K562 (cell line): Measurements from ENCODE around the gene AGAP1. TPM values are rescaled to one million over a fixed set of nuclear protein-coding genes. Genes with fewer than 3 reads are reported as not detected.

Experiments used
- ATAC-seq: fragments of 200-7000 bp; cut with Tn5 transposase; 3 replicates; pipeline ENCODE4 v1.9.1; 2020; ENCODE audit warnings: moderate library complexity
- BruUV-seq: library from RNA; stranded (reverse); fragments of 400-500 nt; replicated peaks from 2 replicates; lab custom pipeline; 2021; lab: Mats Ljungman, UMichigan
- CTCF ChIA-PET: fragments of 300-600 bp; formaldehyde crosslinking; extraction: SDS; loops from one replicate; lab custom pipeline; 2021; ENCODE audit warnings: low intra/inter-chr PET ratio; lab: Yijun Ruan, JAX
- POLR2A ChIA-PET: fragments of 300-600, 350-650 bp; sonication (Branson Sonifier 250); formaldehyde crosslinking; extraction: SDS; loops from one replicate; lab custom pipeline; 2021; ENCODE audit warnings: antibody characterized with exemption, inconsistent platforms; lab: Yijun Ruan, JAX
- DNase-seq, 4 experiments: peaks; one replicate each; pipeline versions ENCODE4 v3.0.0 to v3.0.0-alpha.2; 2011 to 2018; ENCODE audit warnings: low spot score in 3 of 4, mixed read lengths in 3 of 4; ENCODE audit errors: extremely low read depth in 1 of 4
- FAIRE-seq: peaks from 2 replicates; lab custom pipeline; 2011; peaks lifted over from hg19 to GRCh38; lab: Jason Lieb, UNC
- H2AFZ ChIP-seq: 2 replicates; pipeline ENCODE4 v1.6.0; 2011; ENCODE audit warnings: low read depth, low read length, control low read depth, inconsistent platforms
- H3K27ac ChIP-seq: fragments of 200-600 bp; 3 replicates; pipeline ENCODE4 v1.8.0; 2011; ENCODE audit warnings: low read depth, mild to moderate bottlenecking, control low read depth, inconsistent platforms, low read length, moderate library complexity, mixed read lengths; ENCODE audit errors: extremely low read depth
- H3K27me3 ChIP-seq, 2 experiments: fragments of 300-600 bp in 1 of 2; 2 replicates in 1 of 2; 3 replicates in 1 of 2; pipeline versions ENCODE4 v1.6.0 to v1.8.0; 2011; ENCODE audit warnings: inconsistent platforms in 2 of 2, low read length in 2 of 2, mild to moderate bottlenecking in 1 of 2, mixed read lengths in 1 of 2, moderate library complexity in 1 of 2; ENCODE audit not compliant: control insufficient read depth in 2 of 2, insufficient read depth in 2 of 2
- H3K36me3 ChIP-seq: fragments of 300-600 bp; 3 replicates; pipeline ENCODE4 v1.8.0; 2011; ENCODE audit warnings: mild to moderate bottlenecking, low read length, inconsistent platforms; ENCODE audit not compliant: control insufficient read depth, insufficient read depth
- H3K4me1 ChIP-seq, 2 experiments: fragments of 200-600 bp in 1 of 2; replicated peaks in 1 of 2; 2 replicates in 1 of 2; 3 replicates in 1 of 2; pipeline versions ENCODE4 v1.5.1 to v1.8.0; 2011; ENCODE audit warnings: inconsistent platforms in 2 of 2, low read length in 2 of 2, mild to moderate bottlenecking in 1 of 2, mixed read lengths in 1 of 2, moderate library complexity in 1 of 2; ENCODE audit not compliant: control insufficient read depth in 2 of 2, insufficient read depth in 2 of 2
- H3K4me2 ChIP-seq: 2 replicates; pipeline ENCODE4 v1.6.1; 2011; ENCODE audit warnings: low read length, control low read depth, inconsistent platforms, mixed read lengths; ENCODE audit not compliant: insufficient read depth
- H3K4me3 ChIP-seq: fragments of 200-600 bp; sonication (generic), shearing (Covaris generic); 2 replicates; pipeline ENCODE4 v1.5.1; 2016; ENCODE audit warnings: control low read depth, inconsistent platforms
- H3K79me2 ChIP-seq: fragments of 200-600 bp; 3 replicates; pipeline ENCODE4 v1.8.0; 2011; ENCODE audit warnings: low read length, inconsistent platforms; ENCODE audit not compliant: control insufficient read depth, insufficient read depth
- H3K9ac ChIP-seq, 2 experiments: 2 replicates each; pipeline versions ENCODE4 v1.6.0 to v1.6.1; 2011; ENCODE audit warnings: low read depth in 2 of 2, low read length in 2 of 2, control low read depth in 1 of 2, inconsistent platforms in 1 of 2, mild to moderate bottlenecking in 1 of 2, mixed read lengths in 1 of 2; ENCODE audit not compliant: insufficient read depth in 1 of 2
- H3K9me1 ChIP-seq: one replicate; pipeline ENCODE4 v1.6.0; 2011; ENCODE audit warnings: inconsistent platforms, mild to moderate bottlenecking, low read length, moderate library complexity; ENCODE audit not compliant: control insufficient read depth, insufficient read depth
- H3K9me3 ChIP-seq: replicated peaks from 2 replicates; pipeline ENCODE4 v1.5.1; 2011; ENCODE audit warnings: low read depth, low read length, inconsistent platforms; ENCODE audit not compliant: control insufficient read depth, insufficient read depth
- H4K20me1 ChIP-seq: replicated peaks from 2 replicates; pipeline ENCODE4 v1.6.1; 2011; ENCODE audit warnings: low read length, inconsistent platforms, mixed read lengths; ENCODE audit not compliant: control insufficient read depth, insufficient read depth
- ARNT ChIP-seq, 2 experiments: fragments of 450-650 bp; IDR thresholded peaks; 2 replicates each; pipeline ENCODE4 v1.6.1; 2016; ENCODE audit warnings: mild to moderate bottlenecking in 1 of 2
- CBX3 ChIP-seq, 2 experiments: IDR thresholded peaks; 1 replicate in 1 of 2; 2 replicates in 1 of 2; pipeline ENCODE4 v1.6.1; 2012; ENCODE audit warnings: inconsistent platforms in 2 of 2, low read length in 2 of 2, borderline replicate concordance in 1 of 2, control low read depth in 1 of 2
- CBX5 ChIP-seq: IDR thresholded peaks from 2 replicates; pipeline ENCODE4 v1.6.1; 2014; ENCODE audit warnings: low read depth, borderline replicate concordance
- DMBX1 ChIP-seq: fragments of 250-450 bp; sonication (Bioruptor Pico); IDR thresholded peaks from 2 replicates; pipeline ENCODE4 v1.8.0; 2022; ENCODE audit warnings: inconsistent platforms, mild to moderate bottlenecking, moderate library complexity, borderline replicate concordance
- FOXJ3 ChIP-seq: sonication (generic); formaldehyde crosslinking; IDR thresholded peaks from 2 replicates; pipeline ENCODE4 v1.4.0; 2020; ENCODE audit warnings: mild to moderate bottlenecking, missing genetic modification reagents
- NONO ChIP-seq, 2 experiments: fragments of 200-400 bp in 1 of 2; fragments of 450-650 bp in 1 of 2; formaldehyde crosslinking in 1 of 2; IDR thresholded peaks; 2 replicates each; pipeline ENCODE4 v1.6.1; 2017; ENCODE audit warnings: low read depth in 2 of 2, mild to moderate bottlenecking in 2 of 2, moderate library complexity in 2 of 2, low read length in 1 of 2
- PCBP2 ChIP-seq: fragments of 200-400 bp; formaldehyde crosslinking; IDR thresholded peaks from 2 replicates; pipeline ENCODE4 v1.6.1; 2018; ENCODE audit warnings: low read length, low read depth, mild to moderate bottlenecking, moderate library complexity; ENCODE audit not compliant: poor library complexity, severe bottlenecking
- RAD21 ChIP-seq, 2 experiments: fragments of 250-450 bp in 1 of 2; fragments of 450-650 bp in 1 of 2; sonication (Bioruptor Pico) in 1 of 2; formaldehyde crosslinking in 1 of 2; IDR thresholded peaks in 1 of 2; conservative IDR thresholded peaks in 1 of 2; 2 replicates each; pipeline versions ENCODE4 v1.4.0 to v1.8.0; 2020 to 2022; ENCODE audit warnings: mild to moderate bottlenecking in 2 of 2, moderate library complexity in 1 of 2
- SMARCB1 ChIP-seq: IDR thresholded peaks from 2 replicates; pipeline ENCODE4 v1.6.1; 2011; ENCODE audit warnings: improper control_type of control experiment, low read depth; ENCODE audit not compliant: insufficient read length
- SRSF7 ChIP-seq: fragments of 200-400 bp; formaldehyde crosslinking; optimal IDR thresholded peaks from 2 replicates; pipeline ENCODE3; 2017; ENCODE audit warnings: mild to moderate bottlenecking, low read depth, low read length
- ZC3H4 ChIP-seq: sonication (generic); formaldehyde crosslinking; IDR thresholded peaks from 2 replicates; pipeline ENCODE4 v1.9.0; 2021; ENCODE audit warnings: missing genetic modification reagents, borderline replicate concordance
- WGBS: fragments of 100-300 bp; shearing (Covaris generic); methylation state at CpG from one replicate; pipeline ENCODE4 v1.1.6; 2016; ENCODE audit warnings: low coverage, mixed read lengths; ENCODE audit not compliant: insufficient coverage; ENCODE audit errors: missing lambda C conversion rate; 5-methylcytosine and 5-hydroxymethylcytosine counted together
- in situ Hi-C: fragments of 300-500 bp; cut with MboI; formaldehyde crosslinking; loops from 4 replicates; pipeline ENCODE4 v1.15.0; 2018; ENCODE audit warnings: inconsistent platforms, mixed read lengths
- intact Hi-C: fragments of 100-400 bp; cut with micrococcal nuclease; formaldehyde crosslinking; loops from 2 replicates; pipeline ENCODE4 v1.14.2; 2022
- polyA plus RNA-seq, 8 experiments: library from polyadenylated mRNA; depleted of rRNA in 4 of 8; stranded (reverse) in 5 of 8; unstranded in 3 of 8; fragments of >200 nt; fragmentation: Nextera tagmentation in 2 of 8; fragmentation: Illumina TruSeq in 1 of 8; extraction: Ambion mirVana in 2 of 8; extraction: Trizol in 1 of 8; gene quantifications; 2 replicates each; pipeline versions ENCODE4 v1.2.1 to v1.2.3, GENCODE V29; 2011 to 2014; ENCODE audit warnings: inconsistent platforms in 1 of 8, missing spikeins in 1 of 8
- total RNA-seq, 7 experiments: library from RNA; depleted of rRNA in 6 of 7; stranded (reverse); fragments of >200 nt in 6 of 7; fragmentation: Illumina TruSeq in 2 of 7; extraction: Trizol in 2 of 7; gene quantifications; 2 replicates each; pipeline versions ENCODE4 v1.2.1 to v1.2.3, GENCODE V29; 2011 to 2021; ENCODE audit warnings: low replicate concordance in 1 of 7
- TF ChIP-seq, protein P1 (sequence below): fragments of 250-450 bp; sonication (Bioruptor Pico); IDR thresholded peaks from 2 replicates; pipeline ENCODE4 v1.4.0; 2020
- TF ChIP-seq, protein P2 (sequence below): sonication (generic); formaldehyde crosslinking; IDR thresholded peaks from 2 replicates; pipeline ENCODE4 v1.8.0; 2022; ENCODE audit warnings: mild to moderate bottlenecking, missing genetic modification reagents
- TF ChIP-seq, protein P3 (sequence below): fragments of 200-800 bp; sonication (Bioruptor generic); IDR thresholded peaks from 2 replicates; pipeline ENCODE4 v1.6.1; 2017; ENCODE audit warnings: missing genetic modification characterization, missing compliant biosample characterization

AGAP1 gene
- total and polyA plus RNA-seq, 9 of the 15 experiments (the other 6 are each of a cell fraction or from before 2014, with no cell fraction given): 1.3 to 24.0 (median 10.6) TPM

DNA sequence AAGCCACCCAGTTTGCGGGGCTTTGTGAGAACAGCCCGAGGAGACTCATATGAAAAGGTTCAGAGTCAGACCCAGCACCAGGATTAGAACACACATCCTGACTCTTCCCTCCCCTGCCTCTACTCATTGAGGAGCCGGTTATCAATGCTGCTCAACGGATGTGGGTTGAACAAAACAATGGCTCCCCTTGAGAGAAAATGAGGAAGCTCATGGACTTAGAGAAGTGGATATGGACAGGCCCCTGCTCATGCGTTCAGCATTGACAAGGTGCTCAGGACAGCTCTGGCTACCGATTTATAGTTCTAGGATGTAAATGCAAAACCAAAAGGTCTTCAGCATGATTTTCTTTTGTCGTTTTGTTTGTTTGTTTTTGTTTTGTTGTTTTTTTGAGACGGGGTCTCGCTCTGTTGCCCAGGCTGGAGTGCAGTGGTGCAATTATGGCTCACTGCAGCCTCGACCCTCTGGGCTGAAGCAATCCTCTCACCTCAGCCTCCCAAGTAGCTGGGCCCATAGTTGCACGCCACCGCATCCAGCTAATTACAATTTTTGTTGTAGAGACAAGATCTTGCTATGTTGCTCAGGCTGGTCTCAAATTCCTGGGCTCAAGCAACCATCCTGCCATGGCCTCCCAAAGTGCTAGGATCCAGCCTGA lies 32.0 kb upstream of the AGAP1 start:
- in situ Hi-C loops: no loop called here
- H3K4me1 ChIP-seq: peaks cover 41 to 49% of the 10 kb centered on the region in 2 experiments
- peak overlapping the region; percentile 98 for H3K27ac ChIP-seq
- 37% methylated on average over 11 of the region's 12 CpGs for WGBS
- no peaks in the 10 kb centered on the region for H3K79me2 ChIP-seq
- intact Hi-C loops: loop anchor here (2.0 kb wide), 1 partner anchor 31 kb away; no protein-coding TSS in a partner anchor
- H3K4me2 ChIP-seq: no peak overlapping the region; the same call in 1 of the 2 replicates
- H3K9ac ChIP-seq: peak overlapping the region in 1 of 2 experiments; percentile 77; a peak in 2 of 4 replicates
- H3K27me3 ChIP-seq: no peaks in the 10 kb centered on the region
- DNase-seq: peak in 1 of 4 experiments; percentile 43
- no peaks in the 10 kb centered on the region for H4K20me1 ChIP-seq
- H3K4me3 ChIP-seq: no peak overlapping the region
- H3K9me3 ChIP-seq: no peaks in the 10 kb centered on the region
- FAIRE-seq: peak; percentile 81
- peak overlapping the region; percentile 86 for H2AFZ ChIP-seq
- no peaks in the 10 kb centered on the region for H3K9me1 ChIP-seq
- ChIA-PET POLR2A (interaction anchor here (0.7 kb wide), 1 partner anchor 1116 kb away, joined by 3 read pairs; no protein-coding TSS in a partner anchor), CTCF (no interaction called here)
- ATAC-seq: no peak; the same call in 2 of the 3 replicates
- no peaks in the 10 kb centered on the region for H3K36me3 ChIP-seq
- no TSS peak for BruUV-seq
- TF ChIP-seq RAD21 (CRISPR knock-in tag; conservative IDR thresholded peaks at IDR 0.05 in 1 of 2, IDR thresholded peaks at IDR 0.05 in 1 of 2): 0 out of 4 replicates have a peak, but pooled peaks of 1 of the 2 experiments have one; percentile 14
- no peak for TF ChIP-seq NONO (IDR thresholded peaks at IDR 0.05; ENCODE audit: low read depth in 2 of 2, low read length in 1 of 2)
- TF ChIP-seq SMARCB1: no peak
- TF ChIP-seq, protein P1, sequence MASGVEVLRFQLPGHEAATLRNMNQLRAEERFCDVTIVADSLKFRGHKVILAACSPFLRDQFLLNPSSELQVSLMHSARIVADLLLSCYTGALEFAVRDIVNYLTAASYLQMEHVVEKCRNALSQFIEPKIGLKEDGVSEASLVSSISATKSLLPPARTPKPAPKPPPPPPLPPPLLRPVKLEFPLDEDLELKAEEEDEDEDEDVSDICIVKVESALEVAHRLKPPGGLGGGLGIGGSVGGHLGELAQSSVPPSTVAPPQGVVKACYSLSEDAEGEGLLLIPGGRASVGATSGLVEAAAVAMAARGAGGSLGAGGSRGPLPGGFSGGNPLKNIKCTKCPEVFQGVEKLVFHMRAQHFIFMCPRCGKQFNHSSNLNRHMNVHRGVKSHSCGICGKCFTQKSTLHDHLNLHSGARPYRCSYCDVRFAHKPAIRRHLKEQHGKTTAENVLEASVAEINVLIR: 0 out of 2 replicates have a peak, but pooled peaks have one; percentile 14
- TF ChIP-seq, protein P2, sequence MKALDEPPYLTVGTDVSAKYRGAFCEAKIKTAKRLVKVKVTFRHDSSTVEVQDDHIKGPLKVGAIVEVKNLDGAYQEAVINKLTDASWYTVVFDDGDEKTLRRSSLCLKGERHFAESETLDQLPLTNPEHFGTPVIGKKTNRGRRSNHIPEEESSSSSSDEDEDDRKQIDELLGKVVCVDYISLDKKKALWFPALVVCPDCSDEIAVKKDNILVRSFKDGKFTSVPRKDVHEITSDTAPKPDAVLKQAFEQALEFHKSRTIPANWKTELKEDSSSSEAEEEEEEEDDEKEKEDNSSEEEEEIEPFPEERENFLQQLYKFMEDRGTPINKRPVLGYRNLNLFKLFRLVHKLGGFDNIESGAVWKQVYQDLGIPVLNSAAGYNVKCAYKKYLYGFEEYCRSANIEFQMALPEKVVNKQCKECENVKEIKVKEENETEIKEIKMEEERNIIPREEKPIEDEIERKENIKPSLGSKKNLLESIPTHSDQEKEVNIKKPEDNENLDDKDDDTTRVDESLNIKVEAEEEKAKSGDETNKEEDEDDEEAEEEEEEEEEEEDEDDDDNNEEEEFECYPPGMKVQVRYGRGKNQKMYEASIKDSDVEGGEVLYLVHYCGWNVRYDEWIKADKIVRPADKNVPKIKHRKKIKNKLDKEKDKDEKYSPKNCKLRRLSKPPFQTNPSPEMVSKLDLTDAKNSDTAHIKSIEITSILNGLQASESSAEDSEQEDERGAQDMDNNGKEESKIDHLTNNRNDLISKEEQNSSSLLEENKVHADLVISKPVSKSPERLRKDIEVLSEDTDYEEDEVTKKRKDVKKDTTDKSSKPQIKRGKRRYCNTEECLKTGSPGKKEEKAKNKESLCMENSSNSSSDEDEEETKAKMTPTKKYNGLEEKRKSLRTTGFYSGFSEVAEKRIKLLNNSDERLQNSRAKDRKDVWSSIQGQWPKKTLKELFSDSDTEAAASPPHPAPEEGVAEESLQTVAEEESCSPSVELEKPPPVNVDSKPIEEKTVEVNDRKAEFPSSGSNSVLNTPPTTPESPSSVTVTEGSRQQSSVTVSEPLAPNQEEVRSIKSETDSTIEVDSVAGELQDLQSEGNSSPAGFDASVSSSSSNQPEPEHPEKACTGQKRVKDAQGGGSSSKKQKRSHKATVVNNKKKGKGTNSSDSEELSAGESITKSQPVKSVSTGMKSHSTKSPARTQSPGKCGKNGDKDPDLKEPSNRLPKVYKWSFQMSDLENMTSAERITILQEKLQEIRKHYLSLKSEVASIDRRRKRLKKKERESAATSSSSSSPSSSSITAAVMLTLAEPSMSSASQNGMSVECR: no peak
- TF ChIP-seq ZC3H4: no peak
- TF ChIP-seq CBX5: no peak
- no peak for TF ChIP-seq ARNT (IDR thresholded peaks at IDR 0.05)
- TF ChIP-seq DMBX1 (CRISPR knock-in tag): peak; percentile 74
- TF ChIP-seq FOXJ3 (CRISPR knock-in tag): no peak
- no peak for TF ChIP-seq CBX3 (IDR thresholded peaks at IDR 0.05; ENCODE audit: borderline replicate concordance in 1 of 2, low read length in 2 of 2)
- no peak for TF ChIP-seq SRSF7
- no peak for TF ChIP-seq PCBP2
- TF ChIP-seq, protein P3, sequence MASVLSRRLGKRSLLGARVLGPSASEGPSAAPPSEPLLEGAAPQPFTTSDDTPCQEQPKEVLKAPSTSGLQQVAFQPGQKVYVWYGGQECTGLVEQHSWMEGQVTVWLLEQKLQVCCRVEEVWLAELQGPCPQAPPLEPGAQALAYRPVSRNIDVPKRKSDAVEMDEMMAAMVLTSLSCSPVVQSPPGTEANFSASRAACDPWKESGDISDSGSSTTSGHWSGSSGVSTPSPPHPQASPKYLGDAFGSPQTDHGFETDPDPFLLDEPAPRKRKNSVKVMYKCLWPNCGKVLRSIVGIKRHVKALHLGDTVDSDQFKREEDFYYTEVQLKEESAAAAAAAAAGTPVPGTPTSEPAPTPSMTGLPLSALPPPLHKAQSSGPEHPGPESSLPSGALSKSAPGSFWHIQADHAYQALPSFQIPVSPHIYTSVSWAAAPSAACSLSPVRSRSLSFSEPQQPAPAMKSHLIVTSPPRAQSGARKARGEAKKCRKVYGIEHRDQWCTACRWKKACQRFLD: no peak
